Measurements from ENCODE around the gene PARD3B. TPM values are rescaled to one million over a fixed set of nuclear protein-coding genes. Genes with fewer than 3 reads are reported as not detected.

Gene PARD3B
- total RNA-seq, 1 experiment from 2014 or later = 6.4 TPM

GRCh38 chr2:205557873-205558272 is 1012.6 kb downstream of the PARD3B start:
- Histone ChIP-seq H2BK5ac (ENCODE audit: insufficient read length, low read length) (no peak overlapping the region), H3K27ac (ENCODE audit: insufficient read length, low read depth, low read length) (no peak overlapping the region), H3K9ac (ENCODE audit: extremely low read depth, insufficient read length, low read length) (no peak overlapping the region), H3K14ac (ENCODE audit: insufficient read depth, low read length) (no peak overlapping the region), H3K27me3 (ENCODE audit: insufficient read depth, low read length) (no peaks in the 10 kb centered on the region), H4K8ac (replicated peaks; ENCODE audit: insufficient read length, low read depth, low read length) (no peak overlapping the region), H3K79me2 (ENCODE audit: insufficient read depth, low read length) (no peaks in the 10 kb centered on the region), H3K18ac (ENCODE audit: insufficient read length, low read depth, low read length) (no peak overlapping the region), H3K4me2 (ENCODE audit: insufficient read depth, insufficient read length, low read length) (no peak overlapping the region), H2AFZ (ENCODE audit: low read length) (no peak overlapping the region), H3K4ac (ENCODE audit: low read depth, low read length) (no peak overlapping the region), H3K79me1 (ENCODE audit: insufficient read depth, low read depth, low read length, poor library complexity, severe bottlenecking) (no peaks in the 10 kb centered on the region), H2BK120ac (ENCODE audit: low read depth, low read length, poor library complexity, severe bottlenecking) (no peak overlapping the region), H4K20me1 (ENCODE audit: control insufficient read depth, insufficient read depth, insufficient read length) (no peaks in the 10 kb centered on the region), H4K5ac (ENCODE audit: insufficient read length, low read depth, low read length) (no peak overlapping the region), H3K56ac (ENCODE audit: insufficient read length, low read depth, low read length) (no peak overlapping the region), H3K4me1 (ENCODE audit: insufficient read depth, low read length) (peaks cover 4% of the 10 kb centered on the region; the same call in 1 of the 2 replicates), H3K9me3 (ENCODE audit: control insufficient read depth, low read depth, low read length) (no peaks in the 10 kb centered on the region), H2BK12ac (ENCODE audit: insufficient read length, low read depth, low read length) (no peak overlapping the region), H2AK5ac (ENCODE audit: insufficient read length, low read length) (no peak overlapping the region), H3T11ph (ENCODE audit: low read length) (no peak overlapping the region), H4K91ac (ENCODE audit: insufficient read length, low read depth, low read length) (no peak overlapping the region), H2BK15ac (ENCODE audit: low read depth, low read length) (no peak overlapping the region), H3K23ac (ENCODE audit: insufficient read length, low read depth, low read length) (no peak overlapping the region), H2BK20ac (ENCODE audit: low read depth, low read length, poor library complexity, severe bottlenecking) (no peak overlapping the region), H3K23me2 (ENCODE audit: insufficient read length, low read depth, low read length, poor library complexity, severe bottlenecking) (no peaks in the 10 kb centered on the region)
- peaks cover 22 to 29% of the 10 kb centered on the region in 2 experiments for H3K4me1 Mint-ChIP-seq
- H3K27ac Mint-ChIP-seq = no peak overlapping the region; a peak in 1 of 7 replicates
- H3K9me3 Mint-ChIP-seq = no peaks in the 10 kb centered on the region
- no peak overlapping the region for H3K4me3 Mint-ChIP-seq
- TF ChIP-seq CTCF (conservative IDR thresholded peaks at IDR 0.05) = no peak
- WGBS (ENCODE audit: extremely low coverage, insufficient read length, low lambda C conversion rate) = no CpG with 5 or more reads among the region's 4 CpGs
- no peaks in the 10 kb centered on the region; a peak in 2 of 7 replicates for H3K36me3 Mint-ChIP-seq (ENCODE audit: insufficient read depth in 1 of 3, low read depth in 3 of 3)
- H3K27me3 Mint-ChIP-seq (ENCODE audit: low read depth) = no peaks in the 10 kb centered on the region
- DNase-seq = no peak

All from H9 (cell line).